Coronary artery (tissue), 2 donors: Measurements from ENCODE around the gene MTARC2.

ENCODE experiments used
- DNase-seq: peaks from one replicate; pipeline ENCODE4 v3.0.0-alpha.2; 2017; ENCODE audit warnings: low spot score
- H3K27ac ChIP-seq, 2 donors: fragments of 200-600 bp; sonication (generic); one replicate each; pipeline ENCODE4 v1.5.1; 2016 to 2019
- H3K4me3 ChIP-seq: fragments of 200-600 bp; sonication (generic); 2 replicates; pipeline ENCODE4 v1.5.1; 2016; ENCODE audit warnings: mild to moderate bottlenecking, moderate library complexity
- TF ChIP-seq, protein P1 (sequence below): fragments of 200-600 bp; sonication (generic); IDR thresholded peaks from one replicate; pipeline ENCODE4 v1.5.1; 2019; ENCODE audit warnings: antibody characterized with exemption

The MTARC2 gene

DNA sequence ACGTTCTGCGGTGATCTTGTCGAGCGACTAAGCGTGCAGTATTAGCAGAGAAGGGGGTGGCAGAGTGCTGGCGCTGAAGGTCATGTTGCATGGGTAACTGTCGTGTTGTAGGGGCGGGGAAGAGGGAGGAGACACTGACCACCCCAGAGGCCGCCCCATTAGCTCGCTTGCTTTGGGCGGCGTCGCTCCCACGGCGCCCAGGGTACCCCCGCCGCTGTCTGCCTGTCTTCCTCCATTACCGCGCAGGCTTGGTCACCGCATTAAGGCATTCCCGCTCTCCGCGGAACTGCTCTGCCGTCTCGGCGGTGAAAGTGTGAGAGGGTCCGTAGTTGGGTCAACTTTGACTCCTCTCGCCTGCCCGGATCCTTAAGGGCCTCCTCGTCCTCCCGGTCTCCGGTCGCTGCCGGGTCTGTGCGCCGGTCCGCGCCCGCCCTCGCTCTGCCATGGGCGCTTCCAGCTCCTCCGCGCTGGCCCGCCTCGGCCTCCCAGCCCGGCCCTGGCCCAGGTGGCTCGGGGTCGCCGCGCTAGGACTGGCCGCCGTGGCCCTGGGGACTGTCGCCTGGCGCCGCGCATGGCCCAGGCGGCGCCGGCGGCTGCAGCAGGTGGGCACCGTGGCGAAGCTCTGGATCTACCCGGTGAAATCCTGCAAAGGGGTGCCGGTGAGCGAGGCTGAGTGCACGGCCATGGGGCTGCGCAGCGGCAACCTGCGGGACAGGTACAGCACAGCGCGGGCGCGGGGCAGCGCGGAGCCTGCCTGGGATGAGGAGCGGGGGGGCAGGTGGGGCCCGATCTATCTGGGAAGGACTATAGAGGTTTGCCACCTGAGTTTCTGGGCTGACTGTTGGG, at the start of gene MTARC2:
Gene MTARC2 (plus strand): TSS at position 234 of the 846 bp plus-strand sequence. CDS start 210 bp downstream, at position 444.
- TF ChIP-seq, protein P1, sequence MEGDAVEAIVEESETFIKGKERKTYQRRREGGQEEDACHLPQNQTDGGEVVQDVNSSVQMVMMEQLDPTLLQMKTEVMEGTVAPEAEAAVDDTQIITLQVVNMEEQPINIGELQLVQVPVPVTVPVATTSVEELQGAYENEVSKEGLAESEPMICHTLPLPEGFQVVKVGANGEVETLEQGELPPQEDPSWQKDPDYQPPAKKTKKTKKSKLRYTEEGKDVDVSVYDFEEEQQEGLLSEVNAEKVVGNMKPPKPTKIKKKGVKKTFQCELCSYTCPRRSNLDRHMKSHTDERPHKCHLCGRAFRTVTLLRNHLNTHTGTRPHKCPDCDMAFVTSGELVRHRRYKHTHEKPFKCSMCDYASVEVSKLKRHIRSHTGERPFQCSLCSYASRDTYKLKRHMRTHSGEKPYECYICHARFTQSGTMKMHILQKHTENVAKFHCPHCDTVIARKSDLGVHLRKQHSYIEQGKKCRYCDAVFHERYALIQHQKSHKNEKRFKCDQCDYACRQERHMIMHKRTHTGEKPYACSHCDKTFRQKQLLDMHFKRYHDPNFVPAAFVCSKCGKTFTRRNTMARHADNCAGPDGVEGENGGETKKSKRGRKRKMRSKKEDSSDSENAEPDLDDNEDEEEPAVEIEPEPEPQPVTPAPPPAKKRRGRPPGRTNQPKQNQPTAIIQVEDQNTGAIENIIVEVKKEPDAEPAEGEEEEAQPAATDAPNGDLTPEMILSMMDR = no peak
- Histone ChIP-seq H3K4me3 (peak within 1 kb of the TSS; percentile 78), H3K27ac (peak within 1 kb of the TSS; percentile 81 to 94)
- peak; percentile 93 for DNase-seq

DNA sequence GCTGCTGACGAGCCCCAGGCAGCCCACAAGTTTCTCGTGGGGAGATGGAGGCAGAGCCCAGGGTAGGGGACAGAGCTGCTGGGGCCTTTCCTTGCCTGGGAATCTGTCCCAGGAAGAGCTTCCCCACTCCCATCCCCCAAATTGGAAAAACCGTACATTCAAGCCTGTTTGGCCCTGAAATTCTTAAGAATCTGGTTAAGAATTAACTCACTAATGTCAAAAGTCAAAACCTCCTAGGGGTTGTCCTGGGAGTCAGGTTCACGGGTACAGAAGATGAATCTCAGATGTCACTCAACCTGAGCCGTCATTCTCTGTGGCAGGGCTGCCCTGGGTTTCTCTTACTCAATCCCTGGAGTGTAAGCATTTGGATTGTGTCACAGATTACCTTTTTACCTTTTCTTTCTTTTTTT, 49.5 kb upstream of the MTARC2 start:
- no peak overlapping the region for H3K4me3 ChIP-seq
- no peak for DNase-seq
- H3K27ac ChIP-seq = no peak overlapping the region
- TF ChIP-seq, protein P1 = no peak

DNA sequence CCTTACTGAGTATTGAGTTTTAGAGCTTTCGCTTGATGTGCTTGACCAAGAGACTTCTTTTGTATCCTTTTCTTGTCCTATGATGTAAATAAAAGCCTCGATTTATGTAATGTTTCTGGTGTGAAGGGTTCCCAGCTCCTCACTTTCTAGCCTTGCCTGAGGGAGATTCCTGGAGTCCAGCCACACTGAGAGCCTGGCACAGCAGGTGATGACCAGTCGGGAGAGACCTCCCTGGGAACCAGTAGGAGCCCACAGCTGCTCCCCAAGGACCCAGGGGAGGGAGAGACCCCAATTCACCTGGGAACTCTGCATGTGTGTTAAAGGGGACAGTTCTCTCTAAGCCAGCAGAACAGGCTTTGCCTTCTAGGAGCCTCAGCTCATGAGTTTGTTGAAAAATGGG, 49.1 kb upstream of the MTARC2 start:
- Histone ChIP-seq H3K27ac (no peak overlapping the region), H3K4me3 (no peak overlapping the region)
- no peak for DNase-seq
- TF ChIP-seq, protein P1 = no peak

DNA sequence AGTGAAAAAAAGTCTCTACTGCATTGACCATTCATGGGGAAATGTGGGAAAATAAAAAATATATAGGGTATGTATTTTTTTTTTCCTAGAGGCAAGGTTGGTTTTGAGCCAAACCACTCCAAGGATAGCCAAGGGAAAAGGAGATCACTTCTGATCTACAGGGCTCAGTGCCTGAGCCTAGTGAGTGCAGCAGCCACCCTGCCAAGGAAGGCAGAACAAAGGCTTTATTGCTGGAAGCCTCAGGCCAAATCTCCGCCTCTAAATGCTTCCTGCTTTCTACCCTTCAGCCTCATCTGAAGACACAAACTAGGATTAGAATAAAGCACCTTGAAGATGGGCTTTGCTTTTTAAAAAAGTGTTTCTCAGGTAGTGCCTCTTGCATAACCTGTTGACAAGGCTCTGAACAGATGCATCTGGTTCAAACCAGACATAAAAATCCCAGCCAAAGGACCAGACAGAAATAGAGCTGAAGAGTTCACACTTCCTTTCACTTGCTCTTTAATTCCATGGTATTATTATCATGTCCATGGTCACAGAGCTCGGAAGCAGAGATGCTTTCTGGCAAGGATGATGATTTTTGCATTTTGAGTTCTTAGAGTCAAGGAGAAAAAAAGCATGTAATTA, 47.5 kb upstream of the MTARC2 start:
- TF ChIP-seq, protein P1 = no peak
- Histone ChIP-seq H3K27ac (no peak overlapping the region), H3K4me3 (no peak overlapping the region)
- DNase-seq = no peak

DNA sequence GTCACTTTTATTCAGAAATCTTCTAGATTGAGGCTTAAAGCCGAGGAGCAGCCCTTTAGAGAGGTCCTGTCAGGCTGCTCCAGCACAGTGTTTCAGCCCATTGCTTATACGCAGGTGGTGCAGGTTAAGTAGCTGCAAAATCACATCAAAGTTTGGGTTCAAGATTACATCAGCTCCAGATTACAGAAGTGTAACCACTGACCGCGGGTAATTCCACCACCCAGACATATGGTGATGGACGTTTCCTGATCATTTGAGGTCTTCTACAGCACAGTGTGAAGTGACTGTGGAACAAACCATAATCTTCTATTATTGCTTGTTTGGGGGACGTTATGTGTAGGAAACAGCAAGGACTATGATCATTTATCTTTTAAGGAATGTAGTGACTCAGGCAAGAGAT, 46.1 kb upstream of the MTARC2 start:
- DNase-seq = no peak
- no peak overlapping the region for H3K4me3 ChIP-seq
- TF ChIP-seq, protein P1 = no peak

DNA sequence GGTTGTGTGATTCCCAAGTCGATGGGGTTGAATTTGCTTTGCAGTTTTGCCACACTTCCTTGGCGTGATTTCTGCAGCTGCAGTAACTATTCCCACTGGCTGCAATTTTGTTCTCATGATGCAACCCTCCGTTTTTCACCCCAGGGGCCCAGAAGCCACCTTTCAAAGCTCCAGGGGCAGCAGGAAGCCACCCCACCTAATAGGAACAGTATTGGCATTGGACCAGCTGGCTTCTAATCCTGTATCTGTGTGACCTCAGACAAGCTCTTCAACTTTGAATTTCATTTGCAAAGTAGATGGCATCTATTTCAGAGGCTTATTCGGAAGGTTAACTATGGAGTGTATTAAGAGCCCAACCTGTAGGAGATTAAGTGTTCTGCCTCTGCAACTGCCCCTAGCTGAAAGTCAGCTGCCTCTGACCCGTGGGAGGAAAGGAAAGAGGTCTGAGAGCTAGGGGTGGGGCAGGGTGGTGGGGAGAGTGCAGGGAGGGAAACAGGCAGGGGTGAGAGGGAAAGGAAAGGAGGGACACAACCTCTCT, 45.3 kb upstream of the MTARC2 start:
- TF ChIP-seq, protein P1 = no peak
- H3K4me3 ChIP-seq = no peak overlapping the region
- H3K27ac ChIP-seq = no peak overlapping the region
- no peak for DNase-seq

More for the DNA sequence above, 46.1 kb upstream of the MTARC2 start:
- H3K27ac ChIP-seq = no peak overlapping the region
